Purkinje cell (primary cell): ENCODE data around the gene OR12D2. TPM values are rescaled to one million over a fixed set of nuclear protein-coding genes. Genes with fewer than 3 reads are reported as not detected.

Source experiments
- polyA plus RNA-seq: library from polyadenylated mRNA; unstranded; fragments of >200 nt; fragmentation: Nextera tagmentation; gene quantifications from 2 replicates; pipeline ENCODE4 v1.2.1, GENCODE V29; 2014

OR12D2 gene
- not detected in 2 replicates for polyA plus RNA-seq

GRCh38 chr6:29395331-29395730, at the start of gene OR12D2:
Gene OR12D2, plus strand, starts transcription at chr6:29395631. Its CDS starts 1,069 bp downstream, at chr6:29396700.

GRCh38 chr6:29368765-29369164, 26.7 kb upstream of the OR12D2 start, which contains the start of gene OR5V1:
Gene OR5V1, minus strand, starts transcription at chr6:29368865. Its CDS starts 12,670 bp downstream, at chr6:29356195.

GRCh38 chr6:29375191-29375590, 20.2 kb upstream of the OR12D2 start, which contains the start of gene OR12D3:
Gene OR12D3, minus strand, starts transcription at chr6:29375291. Its CDS starts 4 bp downstream, at chr6:29375287.

GRCh38 chr6:29414588-29414987, 19.2 kb downstream of the OR12D2 start, which contains the start of gene OR12D1:
Gene OR12D1, plus strand, starts transcription at chr6:29414928.

GRCh38 chr6:29439006-29439405, 43.6 kb downstream of the OR12D2 start, which contains the start of gene OR10C1:
Gene OR10C1, plus strand, starts transcription at chr6:29439306. Its CDS starts 710 bp downstream, at chr6:29440016.

Other genes with a start within 250 kb of the OR12D2 start
- gene OR2J2, start 224.7 kb upstream of the OR12D2 start, polyA plus RNA-seq, result not detected in 2 replicates
- gene OR14J1, start 93.9 kb upstream of the OR12D2 start, polyA plus RNA-seq, result not detected in 2 replicates
- not detected in 2 replicates for gene OR5V1, start 26.8 kb upstream of the OR12D2 start, polyA plus RNA-seq
- not detected in 2 replicates for gene OR12D3, start 20.3 kb upstream of the OR12D2 start, polyA plus RNA-seq
- gene OR12D1, start 19.3 kb downstream of the OR12D2 start, polyA plus RNA-seq, result not detected in 2 replicates
- gene OR10C1, start 43.7 kb downstream of the OR12D2 start, polyA plus RNA-seq, result not detected in 2 replicates
- not detected in 2 replicates for gene OR11A1, start 61.4 kb downstream of the OR12D2 start, polyA plus RNA-seq
- gene OR2H1, start 61.5 kb downstream of the OR12D2 start, polyA plus RNA-seq, result 0.49 TPM in 1 of 2 replicates, not detected in the other
- gene MAS1L, start 92.3 kb downstream of the OR12D2 start, polyA plus RNA-seq, result not detected in 2 replicates
- gene UBD, start 164.1 kb downstream of the OR12D2 start, polyA plus RNA-seq, result not detected in 2 replicates
- 12.3 and 14.3 TPM in 2 replicates for gene OR2H2, start 189.5 kb downstream of the OR12D2 start, polyA plus RNA-seq
- gene GABBR1, start 237.6 kb downstream of the OR12D2 start, polyA plus RNA-seq, result 332 and 389 TPM in 2 replicates